MM.1S (cell line): ENCODE data around the gene AGBL1.

Source experiments
- DNase-seq: peaks from one replicate; pipeline ENCODE4 v3.0.0-alpha.2; 2015
- H2AFZ ChIP-seq: fragments of 300-600 bp; sonication (generic); 2 replicates; pipeline ENCODE4 v1.6.0; 2016; ENCODE audit warnings: antibody characterized with exemption, low read length
- H3F3A ChIP-seq: fragments of 300-600 bp; sonication (generic); 2 replicates; pipeline ENCODE4 v1.6.1; 2016; ENCODE audit warnings: mild to moderate bottlenecking, antibody characterized with exemption, low read length, moderate library complexity, mixed read lengths; ENCODE audit not compliant: insufficient read depth
- H3K27ac ChIP-seq: fragments of 300-600 bp; sonication (generic); 2 replicates; pipeline ENCODE4 v1.5.1; 2016; ENCODE audit warnings: mild to moderate bottlenecking, low read length
- H3K27me3 ChIP-seq: fragments of 300-600 bp; sonication (generic); replicated peaks from 2 replicates; pipeline ENCODE4 v1.6.0; 2016; ENCODE audit warnings: low read length; ENCODE audit not compliant: insufficient read depth
- H3K36me3 ChIP-seq: fragments of 300-600 bp; sonication (generic); replicated peaks from 2 replicates; pipeline ENCODE4 v1.6.1; 2016; ENCODE audit warnings: mild to moderate bottlenecking, low read length, mixed read lengths; ENCODE audit not compliant: insufficient read depth
- H3K4me1 ChIP-seq: fragments of 300-600 bp; sonication (generic); 2 replicates; pipeline ENCODE4 v1.6.1; 2016; ENCODE audit warnings: low read length, mixed read lengths
- H3K4me2 ChIP-seq: fragments of 300-600 bp; sonication (generic); 2 replicates; pipeline ENCODE4 v1.6.0; 2016; ENCODE audit warnings: low read depth, low read length
- H3K4me3 ChIP-seq: fragments of 300-600 bp; sonication (generic); 2 replicates; pipeline ENCODE4 v1.5.1; 2016; ENCODE audit warnings: low read length, mixed read lengths
- H3K79me2 ChIP-seq: fragments of 300-600 bp; sonication (generic); 2 replicates; pipeline ENCODE4 v1.6.1; 2016; ENCODE audit warnings: mixed run types, low read length, mixed read lengths
- H3K9ac ChIP-seq: fragments of 300-600 bp; sonication (generic); 2 replicates; pipeline ENCODE4 v1.6.1; 2016; ENCODE audit warnings: low read length, mixed read lengths
- H3K9me2 ChIP-seq: fragments of 300-600 bp; sonication (generic); replicated peaks from 2 replicates; pipeline ENCODE4 v1.6.1; 2016; ENCODE audit warnings: mild to moderate bottlenecking, low read length, mixed read lengths; ENCODE audit not compliant: insufficient read depth
- H3K9me3 ChIP-seq: fragments of 300-600 bp; sonication (generic); replicated peaks from 2 replicates; pipeline ENCODE4 v1.6.1; 2016; ENCODE audit warnings: mild to moderate bottlenecking, low read length, mixed read lengths; ENCODE audit not compliant: insufficient read depth
- H4K20me1 ChIP-seq: fragments of 300-600 bp; sonication (generic); 2 replicates; pipeline ENCODE4 v1.6.1; 2016; ENCODE audit warnings: mild to moderate bottlenecking, low read length, moderate library complexity, mixed read lengths; ENCODE audit not compliant: insufficient read depth
- CTCF ChIP-seq: fragments of 300-600 bp; sonication (generic); IDR thresholded peaks from 2 replicates; pipeline ENCODE4 v1.5.1; 2016; ENCODE audit warnings: antibody characterized with exemption, low read length, mixed read lengths
- EZH2 ChIP-seq: fragments of 300-600 bp; sonication (generic); optimal IDR thresholded peaks from 2 replicates; pipeline ENCODE3; 2017; ENCODE audit warnings: low read depth, mild to moderate bottlenecking, antibody characterized with exemption, low read length, mixed read lengths
- EZH2phosphoT487 ChIP-seq: fragments of 300-600 bp; sonication (generic); IDR thresholded peaks from 2 replicates; pipeline ENCODE4 v1.6.1; 2018; ENCODE audit warnings: antibody characterized with exemption, low read length

AGBL1 gene

GRCh38 chr15:86300390-86301125 lies 220.9 kb downstream of the AGBL1 start:
- H3K27ac ChIP-seq, result no peak overlapping the region
- no peaks in the 10 kb centered on the region for H3K79me2 ChIP-seq
- no peak overlapping the region for H2AFZ ChIP-seq
- no peak overlapping the region for H3K4me3 ChIP-seq
- TF ChIP-seq EZH2 (no peak), EZH2phosphoT487 (no peak), CTCF (no peak)
- no peaks in the 10 kb centered on the region for H4K20me1 ChIP-seq
- no peaks in the 10 kb centered on the region for H3K36me3 ChIP-seq
- no peaks in the 10 kb centered on the region for H3F3A ChIP-seq
- no peak overlapping the region for H3K4me2 ChIP-seq
- H3K9me2 ChIP-seq, result no peaks in the 10 kb centered on the region
- H3K9me3 ChIP-seq, result no peaks in the 10 kb centered on the region
- DNase-seq, result no peak
- no peaks in the 10 kb centered on the region for H3K4me1 ChIP-seq
- no peak overlapping the region for H3K9ac ChIP-seq
- no peaks in the 10 kb centered on the region for H3K27me3 ChIP-seq

- no peaks in the 10 kb centered on the region for H3K79me2 ChIP-seq
- H3K27ac ChIP-seq, result no peak overlapping the region
- no peaks in the 10 kb centered on the region for H3K9me2 ChIP-seq
- no peaks in the 10 kb centered on the region for H3K27me3 ChIP-seq
- TF ChIP-seq EZH2phosphoT487 (no peak), EZH2 (no peak), CTCF (no peak)
- no peaks in the 10 kb centered on the region for H3K36me3 ChIP-seq
- no peak for DNase-seq
- H3K9ac ChIP-seq, result no peak overlapping the region
- no peak overlapping the region for H3K4me3 ChIP-seq
- no peaks in the 10 kb centered on the region for H4K20me1 ChIP-seq
- no peaks in the 10 kb centered on the region for H3F3A ChIP-seq
- no peak overlapping the region for H2AFZ ChIP-seq
- H3K9me3 ChIP-seq, result no peaks in the 10 kb centered on the region
- no peak overlapping the region for H3K4me2 ChIP-seq
- no peaks in the 10 kb centered on the region for H3K4me1 ChIP-seq
Measured at GRCh38 chr15:86311568-86312280, 232.1 kb downstream of the AGBL1 start.

- no peak overlapping the region for H2AFZ ChIP-seq
- no peaks in the 10 kb centered on the region for H3K9me2 ChIP-seq
- no peak for TF ChIP-seq EZH2phosphoT487
- TF ChIP-seq EZH2, result no peak
- TF ChIP-seq CTCF, result no peak
- H3K4me3 ChIP-seq, result no peak overlapping the region
- H3K9ac ChIP-seq, result no peak overlapping the region
- no peaks in the 10 kb centered on the region for H3K4me1 ChIP-seq
- DNase-seq, result no peak
- no peaks in the 10 kb centered on the region for H3K36me3 ChIP-seq
- no peaks in the 10 kb centered on the region for H3K27me3 ChIP-seq
- no peaks in the 10 kb centered on the region for H3K79me2 ChIP-seq
- no peaks in the 10 kb centered on the region for H3F3A ChIP-seq
- H3K9me3 ChIP-seq, result no peaks in the 10 kb centered on the region
- no peak overlapping the region for H3K4me2 ChIP-seq
- no peaks in the 10 kb centered on the region for H4K20me1 ChIP-seq
- H3K27ac ChIP-seq, result no peak overlapping the region
Measured at GRCh38 chr15:86312486-86312885, 232.8 kb downstream of the AGBL1 start.
